Measurements from ENCODE around the gene GLIS2. TPM values are rescaled to one million over a fixed set of nuclear protein-coding genes. Genes with fewer than 3 reads are reported as not detected.

The GLIS2 gene
- total RNA-seq, 1 experiment from 2014 or later, result 23.0 TPM

GRCh38 chr16:4364196-4365013 lies 48.5 kb downstream of the GLIS2 start:
- Mint-ChIP-seq H3K36me3 (no peaks in the 10 kb centered on the region), H3K27ac (no peak overlapping the region), H3K4me3 (no peak overlapping the region), H3K9me3 (no peaks in the 10 kb centered on the region), H3K4me1 (no peaks in the 10 kb centered on the region), H3K27me3 (ENCODE audit: low read depth) (no peaks in the 10 kb centered on the region)
- DNase-seq (ENCODE audit: low spot score), result no peak
- no peak for TF ChIP-seq STAT6 (CRISPR knock-in tag; conservative IDR thresholded peaks at IDR 0.05; ENCODE audit: low read depth)
- TF ChIP-seq ZNF423 (CRISPR knock-in tag; IDR thresholded peaks at IDR 0.05), result 0 out of 2 replicates have a peak, but pooled peaks have one; percentile 11
- no peak for TF ChIP-seq MXD4 (CRISPR knock-in tag; IDR thresholded peaks at IDR 0.05; ENCODE audit: borderline replicate concordance)
- POLR2A ChIA-PET, result interaction anchor here (0.7 kb wide), 1 partner anchor 90 kb away, joined by 4 read pairs; no protein-coding TSS in a partner anchor
- CTCF ChIA-PET, result interaction anchor here (0.6 to 2.5 kb wide), 6 partner anchors 9 to 185 kb away, joined by 3 to 14 read pairs (median 3); no protein-coding TSS in a partner anchor
- ATAC-seq, result no peak

GRCh38 chr16:4365014-4365406 lies 49.1 kb downstream of the GLIS2 start:
- no peak overlapping the region for H3K27ac Mint-ChIP-seq
- no peak overlapping the region for H3K4me3 Mint-ChIP-seq
- CTCF ChIA-PET, result interaction anchor here (0.9 to 2.5 kb wide), 5 partner anchors 8 to 55 kb away, joined by 3 to 14 read pairs (median 3); no protein-coding TSS in a partner anchor
- no peaks in the 10 kb centered on the region for H3K36me3 Mint-ChIP-seq
- H3K4me1 Mint-ChIP-seq, result no peaks in the 10 kb centered on the region
- H3K9me3 Mint-ChIP-seq, result no peaks in the 10 kb centered on the region
- DNase-seq (ENCODE audit: low spot score) (no peak), ATAC-seq (no peak)
- no peak for TF ChIP-seq JAZF1 (CRISPR knock-in tag; IDR thresholded peaks at IDR 0.05)
- no peak for TF ChIP-seq ZNF219 (CRISPR knock-in tag; IDR thresholded peaks at IDR 0.05; ENCODE audit: borderline replicate concordance)
- no peak for TF ChIP-seq TEAD4 (CRISPR knock-in tag; IDR thresholded peaks at IDR 0.05)
- TF ChIP-seq FOXJ3 (CRISPR knock-in tag; IDR thresholded peaks at IDR 0.05; ENCODE audit: borderline replicate concordance), result no peak
- no peak for TF ChIP-seq MAX (CRISPR knock-in tag; IDR thresholded peaks at IDR 0.05)
- no peak for TF ChIP-seq USF2 (CRISPR knock-in tag; IDR thresholded peaks at IDR 0.05)
- TF ChIP-seq PRDM15 (CRISPR knock-in tag; IDR thresholded peaks at IDR 0.05), result no peak
- no peak for TF ChIP-seq SMAD4 (CRISPR knock-in tag; IDR thresholded peaks at IDR 0.05)
- no peak for TF ChIP-seq JUN (CRISPR knock-in tag; IDR thresholded peaks at IDR 0.05)
- TF ChIP-seq ETV6 (CRISPR knock-in tag; IDR thresholded peaks at IDR 0.05), result no peak
- no peak for TF ChIP-seq CREM (CRISPR knock-in tag; IDR thresholded peaks at IDR 0.05)
- POLR2A ChIA-PET, result interaction anchor here (1.1 kb wide), 1 partner anchor 38 kb away, joined by 3 read pairs; no protein-coding TSS in a partner anchor
- H3K27me3 Mint-ChIP-seq (ENCODE audit: low read depth), result no peaks in the 10 kb centered on the region
